GM12892 (cell line): ENCODE results near the gene FOXL3.

ENCODE experiments used
- DNase-seq: peaks from one replicate; pipeline ENCODE4 v3.0.0; 2011; ENCODE audit not compliant: insufficient read length
- FAIRE-seq: peaks from 2 replicates; lab custom pipeline; 2011; peaks lifted over from hg19 to GRCh38; lab: Jason Lieb, UNC
- POLR2A ChIP-seq: IDR thresholded peaks from 2 replicates; pipeline ENCODE4 v1.6.1; 2011; ENCODE audit warnings: low read depth, low read length, control low read depth
- POLR2AphosphoS5 ChIP-seq: IDR thresholded peaks from 2 replicates; pipeline ENCODE4 v1.6.1; 2011; ENCODE audit warnings: low read depth, low read length, control low read depth
- TAF1 ChIP-seq: IDR thresholded peaks from 2 replicates; pipeline ENCODE4 v1.6.1; 2011; ENCODE audit warnings: low read depth, mild to moderate bottlenecking, control low read depth, low read length, borderline replicate concordance

FOXL3 gene

GRCh38 chr7:298375-298702 is 8.4 kb downstream of the FOXL3 start:
- DNase-seq = no peak
- TF ChIP-seq POLR2AphosphoS5 = no peak
- TF ChIP-seq POLR2A = no peak
- TF ChIP-seq TAF1 = no peak
- no peak for FAIRE-seq

- TF ChIP-seq TAF1 = no peak
- no peak for TF ChIP-seq POLR2A
- TF ChIP-seq POLR2AphosphoS5 = no peak
- DNase-seq (no peak), FAIRE-seq (no peak)
Observed at GRCh38 chr7:298743-299142, 8.8 kb downstream of the FOXL3 start.

DNA sequence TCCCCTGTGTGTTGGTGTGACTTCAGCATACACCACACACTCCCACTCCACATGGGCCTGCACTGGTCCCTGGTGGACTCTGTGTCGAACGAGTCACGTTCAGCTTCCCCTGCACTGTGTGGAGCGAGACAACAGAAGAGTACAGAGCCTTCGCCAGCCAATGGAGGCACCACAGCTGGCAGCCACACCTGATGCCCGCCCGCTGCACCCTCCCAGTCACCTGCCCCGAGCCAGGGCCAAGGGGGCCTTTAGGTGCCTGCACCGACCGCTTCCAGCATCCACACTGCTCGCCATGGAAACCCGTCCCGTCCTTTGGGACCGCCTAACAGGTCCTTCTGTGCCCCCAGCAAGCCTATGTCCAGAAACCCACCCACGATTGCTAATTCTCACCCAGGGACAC is 9.2 kb downstream of the FOXL3 start:
- DNase-seq (no peak), FAIRE-seq (no peak)
- TF ChIP-seq POLR2A (no peak), TAF1 (no peak), POLR2AphosphoS5 (no peak)

DNA sequence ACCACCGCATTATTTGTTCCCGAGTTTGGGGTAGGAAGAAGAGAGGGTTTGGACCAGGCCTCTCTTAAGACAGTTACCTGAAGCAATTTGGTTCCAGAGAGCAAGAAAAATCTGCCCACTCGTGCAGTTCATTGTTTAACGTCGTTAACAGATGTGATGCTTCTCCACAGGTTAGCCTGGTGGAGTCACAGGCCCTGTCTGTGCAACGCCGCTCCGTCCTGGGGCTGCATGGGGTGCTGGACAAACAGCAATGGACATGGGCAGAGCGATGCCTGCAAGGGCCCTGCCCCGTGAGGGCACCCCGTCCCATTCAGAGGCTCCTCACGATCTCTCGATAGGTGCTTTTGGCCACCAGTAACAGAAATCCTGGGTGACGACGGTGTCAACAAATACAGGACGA is 9.7 kb downstream of the FOXL3 start:
- DNase-seq = no peak
- TF ChIP-seq POLR2A = no peak
- no peak for TF ChIP-seq TAF1
- TF ChIP-seq POLR2AphosphoS5 = no peak
- FAIRE-seq = no peak

GRCh38 chr7:300048-300447 is 10.1 kb downstream of the FOXL3 start:
- TF ChIP-seq POLR2AphosphoS5 = no peak
- FAIRE-seq (no peak), DNase-seq (no peak)

- DNase-seq = no peak
- TF ChIP-seq POLR2AphosphoS5 (no peak), TAF1 (no peak), POLR2A (no peak)
- no peak for FAIRE-seq
Observed at GRCh38 chr7:300546-301290, 10.7 kb downstream of the FOXL3 start.

GRCh38 chr7:301291-302053 is 11.5 kb downstream of the FOXL3 start:
- no peak for TF ChIP-seq POLR2AphosphoS5
- no peak for TF ChIP-seq POLR2A
- TF ChIP-seq TAF1 = no peak
- DNase-seq = no peak
- FAIRE-seq = no peak

DNA sequence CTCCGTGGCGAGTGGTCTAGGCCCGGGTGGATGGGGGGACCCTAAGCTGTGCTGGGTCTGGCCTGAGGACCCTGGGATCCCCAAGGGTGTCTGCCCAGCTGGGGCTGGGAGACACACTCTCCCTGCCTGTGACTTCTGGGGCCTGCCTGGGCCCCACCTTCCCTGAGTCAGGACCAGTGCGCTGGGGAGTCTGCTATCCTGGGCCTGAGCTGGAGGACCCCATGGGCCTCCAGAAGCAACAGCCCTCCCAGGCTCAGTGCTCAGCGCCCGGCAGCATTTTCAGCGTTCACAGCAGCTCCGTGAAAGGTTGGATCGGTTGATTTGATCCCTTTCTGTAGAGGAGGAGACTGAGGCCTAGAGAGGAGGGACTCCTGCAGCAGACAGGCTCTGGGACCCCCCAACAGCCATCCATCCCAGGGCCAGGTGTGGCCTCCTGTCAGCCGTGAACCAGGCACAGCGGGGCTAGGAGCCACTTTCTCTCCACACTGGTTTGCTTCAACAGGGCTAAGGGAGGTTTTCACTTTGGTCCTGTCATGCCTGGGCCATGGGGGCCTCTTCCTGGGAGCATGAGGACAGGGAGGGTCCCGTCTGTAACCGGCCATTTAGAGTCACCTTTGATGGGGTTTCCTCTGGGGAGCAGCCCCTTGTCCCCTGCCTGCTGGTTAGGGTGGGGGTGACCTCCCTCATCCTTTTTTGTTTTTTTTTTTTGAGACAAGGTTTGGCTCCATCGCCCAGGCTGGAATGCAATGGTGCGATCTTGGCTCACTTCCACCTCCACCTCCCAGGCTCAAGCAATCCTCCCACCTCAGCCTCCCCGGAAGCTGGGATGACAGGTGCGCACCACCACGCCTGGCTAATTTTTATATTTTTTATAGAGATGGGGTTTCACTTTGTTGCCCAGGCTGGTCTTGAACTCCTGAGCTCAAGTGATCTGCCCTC is 12.4 kb downstream of the FOXL3 start:
- DNase-seq = no peak
- FAIRE-seq = no peak
- TF ChIP-seq TAF1 (no peak), POLR2AphosphoS5 (no peak)

DNA sequence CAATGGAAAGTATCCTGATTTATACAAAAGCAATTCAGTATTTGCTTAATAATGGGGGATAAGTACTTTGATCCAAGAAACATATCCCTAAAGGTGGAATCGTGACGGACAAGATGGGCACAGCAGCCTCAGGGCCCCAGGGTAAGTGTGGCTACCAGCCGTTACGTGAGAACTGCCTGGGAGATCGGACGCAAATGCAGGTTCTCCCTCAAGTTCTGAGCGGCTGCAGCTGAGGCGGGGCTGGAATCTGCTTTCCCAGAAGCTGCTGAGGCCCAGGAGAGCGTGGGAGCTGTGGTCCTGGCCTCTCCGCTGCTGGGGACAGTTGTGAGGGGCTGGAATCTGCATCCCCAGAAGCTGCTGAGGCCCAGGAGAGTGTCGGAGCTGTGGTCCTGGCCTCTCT is 13.5 kb downstream of the FOXL3 start:
- DNase-seq = no peak
- no peak for FAIRE-seq
- TF ChIP-seq POLR2A (no peak), TAF1 (no peak), POLR2AphosphoS5 (no peak)

DNA sequence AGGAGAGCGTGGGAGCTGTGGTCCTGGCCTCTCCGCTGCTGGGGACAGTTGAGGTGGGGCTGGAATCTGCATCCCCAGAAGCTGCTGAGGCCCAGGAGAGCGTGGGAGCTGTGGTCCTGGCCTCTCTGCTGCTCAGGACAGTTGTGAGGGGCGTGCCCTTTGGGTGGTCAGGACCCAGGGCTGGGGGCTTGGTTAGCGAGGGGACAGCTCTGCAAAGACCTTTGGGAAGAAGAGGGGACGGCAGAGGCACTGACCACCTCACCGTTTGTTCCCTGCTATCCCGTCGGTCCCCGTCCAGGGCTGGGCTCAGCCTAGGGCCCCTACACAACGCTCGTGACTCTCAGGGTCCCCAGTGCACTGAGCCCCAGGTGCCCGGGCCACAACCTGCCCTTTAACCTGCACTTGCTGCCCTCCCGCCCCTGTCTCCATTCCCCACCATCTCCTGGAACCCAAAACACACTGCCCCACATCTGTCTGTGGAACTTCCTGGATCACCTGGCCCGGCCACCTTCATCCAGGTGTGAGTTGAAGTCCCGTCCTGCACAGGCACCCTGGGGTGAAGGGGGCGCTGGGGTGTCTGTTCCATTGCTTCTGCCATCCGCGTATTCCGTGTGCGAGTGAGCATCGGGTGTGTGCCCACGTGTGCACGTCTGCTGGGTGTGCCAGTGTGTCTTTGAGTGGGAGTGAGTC is 14.1 kb downstream of the FOXL3 start:
- TF ChIP-seq TAF1 = no peak
- no peak for TF ChIP-seq POLR2AphosphoS5
- no peak for TF ChIP-seq POLR2A
- FAIRE-seq = no peak
- no peak for DNase-seq
